Ectodermal cell (in vitro differentiated cells): Measurements from ENCODE around the gene COQ5.
A peak's percentile ranks its signal among the peaks of the same experiment; 100 is the strongest.

Experiments
- H3K27ac ChIP-seq: 2 replicates; pipeline ENCODE4 v1.7.0; 2013; ENCODE audit warnings: mild to moderate bottlenecking, low read depth, low read length; ENCODE audit not compliant: insufficient read depth, poor library complexity, severe bottlenecking
- H3K27me3 ChIP-seq: 2 replicates; pipeline ENCODE4 v1.7.0; 2013; ENCODE audit warnings: mild to moderate bottlenecking, low read length; ENCODE audit not compliant: insufficient read depth, control insufficient read depth, poor library complexity, severe bottlenecking
- H3K36me3 ChIP-seq: one replicate; pipeline ENCODE4 v1.7.0; 2013; ENCODE audit warnings: low read length; ENCODE audit not compliant: control insufficient read depth, insufficient read depth
- H3K4me1 ChIP-seq: one replicate; pipeline ENCODE4 v1.7.0; 2013; ENCODE audit warnings: low read length; ENCODE audit not compliant: control insufficient read depth, insufficient read depth
- H3K4me3 ChIP-seq: 2 replicates; pipeline ENCODE4 v1.7.0; 2013; ENCODE audit warnings: low read depth, low read length, control low read depth; ENCODE audit not compliant: insufficient read depth
- H3K9me3 ChIP-seq: 2 replicates; pipeline ENCODE4 v1.7.0; 2013; ENCODE audit warnings: mild to moderate bottlenecking, low read length, moderate library complexity; ENCODE audit not compliant: control insufficient read depth
- WGBS, 2 experiments: methylation state at CpG; one replicate each; pipeline ENCODE4 v1.1.7; 2013; ENCODE audit warnings: missing lambda C conversion rate in 2 of 2; 5-methylcytosine and 5-hydroxymethylcytosine counted together

Gene COQ5

GRCh38 chr12:120470150-120470784, 58.7 kb downstream of the COQ5 start:
- H3K4me1 ChIP-seq = peaks cover 12% of the 10 kb centered on the region
- no peak overlapping the region for H3K27ac ChIP-seq
- 69 to 72% methylated on average over 26 of the region's 26 CpGs for WGBS, 2 experiments
- H3K36me3 ChIP-seq = peaks cover 9% of the 10 kb centered on the region
- H3K27me3 ChIP-seq = no peaks in the 10 kb centered on the region
- H3K9me3 ChIP-seq = no peaks in the 10 kb centered on the region
- H3K4me3 ChIP-seq = peak overlapping the region; percentile 90

GRCh38 chr12:120469450-120470149, 59.4 kb downstream of the COQ5 start, which contains the start of gene SRSF9:
TSS of gene SRSF9 (minus strand) at chr12:120469748. CDS start at chr12:120469609, 139 bp downstream.
- Histone ChIP-seq H3K9me3 (no peaks in the 10 kb centered on the region), H3K27ac (peak within 1 kb of the TSS; percentile 89), H3K27me3 (no peaks in the 10 kb centered on the region), H3K4me3 (peak within 1 kb of the TSS; percentile 90), H3K4me1 (peaks cover 12% of the 10 kb centered on the region), H3K36me3 (peaks cover 16% of the 10 kb centered on the region)
- WGBS, 2 experiments = 0% methylated on average over 88 of the region's 88 CpGs

GRCh38 chr12:120468821-120469449, 60.0 kb downstream of the COQ5 start:
- Histone ChIP-seq H3K27me3 (no peaks in the 10 kb centered on the region), H3K9me3 (no peaks in the 10 kb centered on the region), H3K4me3 (peak overlapping the region; percentile 90), H3K4me1 (peaks cover 12% of the 10 kb centered on the region), H3K27ac (peak overlapping the region; percentile 89), H3K36me3 (peaks cover 19% of the 10 kb centered on the region)
- WGBS, 2 experiments = 0% methylated on average over 53 to 57 of the region's 57 CpGs

DNA sequence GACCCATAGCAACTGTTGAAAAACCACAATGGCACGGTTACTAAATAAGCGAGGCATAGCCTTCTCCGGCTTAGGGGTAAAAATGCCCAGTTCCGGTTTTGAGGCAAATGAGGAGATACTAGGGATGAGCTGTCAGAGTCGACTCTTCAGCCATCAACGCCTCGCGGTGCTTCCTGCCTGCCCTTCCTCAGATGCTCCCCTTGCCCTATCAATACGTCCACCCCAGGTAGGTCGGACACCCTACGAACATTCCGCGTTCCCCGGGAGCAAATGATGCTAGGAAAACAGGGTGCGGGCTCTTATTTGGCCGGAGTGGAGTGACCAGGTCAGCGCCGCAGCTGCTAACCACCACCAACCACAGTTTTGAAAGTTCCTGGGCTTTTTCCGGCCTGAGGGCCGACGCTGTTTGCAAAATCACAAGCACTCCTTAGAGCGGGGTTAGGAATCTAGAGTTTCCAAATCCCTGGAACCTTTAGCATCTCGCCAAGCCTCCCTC, 60.6 kb downstream of the COQ5 start:
- Histone ChIP-seq H3K27me3 (no peaks in the 10 kb centered on the region), H3K27ac (peak overlapping the region; percentile 71), H3K4me3 (peak overlapping the region; percentile 90), H3K36me3 (peaks cover 25% of the 10 kb centered on the region), H3K9me3 (no peaks in the 10 kb centered on the region), H3K4me1 (peaks cover 12% of the 10 kb centered on the region)
- 5% methylated on average over 23 of the region's 23 CpGs for WGBS, 2 experiments

DNA sequence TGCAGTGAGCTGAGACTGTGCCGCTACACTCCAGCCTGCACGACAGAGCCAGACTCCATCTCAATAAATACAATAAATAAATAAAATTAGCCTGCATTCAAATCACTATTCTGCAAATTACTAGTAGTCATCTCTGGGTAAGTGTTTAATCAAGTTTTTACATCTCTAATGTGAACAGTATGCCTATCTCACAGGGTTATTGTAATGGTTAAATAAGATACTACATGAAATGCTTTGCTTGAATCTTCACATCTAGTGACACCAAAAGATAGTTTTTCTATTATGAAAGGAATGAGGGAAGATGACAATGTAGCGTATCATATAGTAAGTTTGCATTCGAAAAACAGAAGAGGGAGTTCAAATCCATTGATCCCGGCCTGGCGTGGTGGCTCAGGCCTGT, 61.5 kb downstream of the COQ5 start:
- Histone ChIP-seq H3K4me3 (no peak overlapping the region), H3K27me3 (no peaks in the 10 kb centered on the region), H3K9me3 (no peaks in the 10 kb centered on the region), H3K36me3 (peaks cover 32% of the 10 kb centered on the region), H3K4me1 (peaks cover 12% of the 10 kb centered on the region), H3K27ac (no peak overlapping the region)
- WGBS, 2 experiments = 94 to 96% methylated on average over 6 of the region's 6 CpGs

- 78 to 81% methylated on average over 8 of the region's 8 CpGs for WGBS, 2 experiments
Measured at GRCh38 chr12:120466560-120467315, 62.2 kb downstream of the COQ5 start.

DNA sequence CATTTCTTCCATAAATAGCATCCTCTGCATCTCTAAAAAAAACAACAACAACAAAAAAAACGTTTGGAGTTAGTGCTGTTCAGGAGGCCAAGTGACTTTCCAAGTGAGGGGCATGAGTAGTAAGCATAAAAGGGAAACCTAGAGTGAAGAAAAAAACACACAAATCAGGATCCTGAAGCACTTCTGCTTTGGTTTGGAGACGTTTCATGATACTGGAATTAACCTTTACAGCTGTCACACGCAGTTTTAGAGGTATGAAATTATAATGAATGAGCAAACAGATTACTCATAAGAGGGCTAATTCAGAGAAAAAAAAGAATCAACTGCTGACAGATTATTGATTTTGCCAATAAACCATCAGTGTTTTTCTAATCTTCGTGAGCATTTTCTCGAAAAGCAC, 63.2 kb downstream of the COQ5 start:
- no peaks in the 10 kb centered on the region for H3K27me3 ChIP-seq
- no peak overlapping the region for H3K4me3 ChIP-seq
- H3K27ac ChIP-seq = no peak overlapping the region
- H3K4me1 ChIP-seq = peaks cover 12% of the 10 kb centered on the region
- WGBS, 2 experiments = 73 to 84% methylated on average over 5 of the region's 5 CpGs
- H3K36me3 ChIP-seq = peaks cover 44% of the 10 kb centered on the region
- H3K9me3 ChIP-seq = no peaks in the 10 kb centered on the region

More at GRCh38 chr12:120466560-120467315, 62.2 kb downstream of the COQ5 start:
- Histone ChIP-seq H3K4me1 (peaks cover 12% of the 10 kb centered on the region), H3K36me3 (peaks cover 38% of the 10 kb centered on the region), H3K27ac (no peak overlapping the region), H3K27me3 (no peaks in the 10 kb centered on the region), H3K4me3 (no peak overlapping the region), H3K9me3 (no peaks in the 10 kb centered on the region)

- Histone ChIP-seq H3K27me3 (no peaks in the 10 kb centered on the region), H3K36me3 (peaks cover 56% of the 10 kb centered on the region), H3K27ac (no peak overlapping the region), H3K9me3 (no peaks in the 10 kb centered on the region), H3K4me1 (peaks cover 12% of the 10 kb centered on the region), H3K4me3 (no peak overlapping the region)
- 94 to 96% methylated on average over 5 of the region's 5 CpGs for WGBS, 2 experiments
Measured at GRCh38 chr12:120463712-120464111, 65.2 kb downstream of the COQ5 start.

DNA sequence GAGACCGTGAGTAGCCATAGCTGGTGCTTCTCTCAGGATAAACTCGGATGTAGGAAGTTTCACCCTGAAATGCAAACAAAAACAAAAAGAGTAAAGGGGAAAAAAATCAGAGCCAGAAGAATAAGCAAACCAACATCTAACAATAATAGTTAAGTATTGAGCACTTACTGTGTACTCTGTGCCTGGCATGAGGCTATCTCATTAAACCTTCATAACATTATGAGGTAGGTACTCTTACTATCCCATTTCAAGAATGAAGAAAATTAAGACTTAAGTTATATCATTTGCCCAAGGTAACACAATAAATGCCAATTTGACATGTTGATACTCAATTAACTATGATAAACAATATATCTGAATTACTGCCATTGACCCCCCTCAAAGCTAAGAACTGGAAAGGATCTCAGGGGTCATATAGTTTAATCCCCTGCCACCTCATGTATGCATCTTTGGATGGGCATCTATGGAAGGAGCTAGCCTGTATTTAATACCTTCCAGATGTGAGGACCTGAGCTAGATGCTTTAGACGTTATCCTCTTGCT, 66.8 kb downstream of the COQ5 start:
- peaks cover 62% of the 10 kb centered on the region for H3K36me3 ChIP-seq
- 89 to 91% methylated on average over 3 of the region's 3 CpGs for WGBS, 2 experiments
- no peaks in the 10 kb centered on the region for H3K27me3 ChIP-seq
- no peak overlapping the region for H3K27ac ChIP-seq
- H3K4me1 ChIP-seq = peaks cover 6% of the 10 kb centered on the region
- no peaks in the 10 kb centered on the region for H3K9me3 ChIP-seq
- H3K4me3 ChIP-seq = no peak overlapping the region
